Mesothelial cell of epicardium (in vitro differentiated cells): Measurements from ENCODE around the gene STK39. TPM values are rescaled to one million over a fixed set of nuclear protein-coding genes. Genes with fewer than 3 reads are reported as not detected.
"Not testable (repeated sequence)": the region's sequence is repeated elsewhere in the genome, so short reads cannot be mapped to it uniquely, and the experiment has no call there.

Experiments
- DNase-seq, 2 experiments: peaks; one replicate each; pipeline ENCODE4 v3.0.0; 2021; ENCODE audit warnings: low spot score in 2 of 2; ENCODE audit not compliant: unreplicated experiment in 2 of 2
- H3K27ac Mint-ChIP-seq: 2 replicates; pipeline ENCODE4 v1.8.0; 2021; ENCODE audit warnings: mixed read lengths
- H3K27me3 Mint-ChIP-seq: 2 replicates; pipeline ENCODE4 v1.8.0; 2021; ENCODE audit warnings: low read depth, mixed read lengths
- H3K36me3 Mint-ChIP-seq: 2 replicates; pipeline ENCODE4 v1.8.0; 2021; ENCODE audit warnings: mixed read lengths
- H3K4me1 Mint-ChIP-seq: 2 replicates; pipeline ENCODE4 v1.8.0; 2021; ENCODE audit warnings: mixed read lengths
- H3K4me3 Mint-ChIP-seq: 2 replicates; pipeline ENCODE4 v1.8.0; 2021; ENCODE audit warnings: mild to moderate bottlenecking, moderate library complexity, mixed read lengths
- H3K9me3 Mint-ChIP-seq: 2 replicates; pipeline ENCODE4 v1.8.0; 2021; ENCODE audit warnings: mixed read lengths
- total RNA-seq: library from RNA; stranded (reverse); gene quantifications from 3 replicates; pipeline ENCODE4 v1.2.1, GENCODE V29; 2021
- TF ChIP-seq, protein P1 (sequence below): fragments of 200-600 bp; sonication (generic); IDR thresholded peaks from one replicate; pipeline ENCODE4 v1.5.0; 2021; ENCODE audit warnings: antibody characterized with exemption; ENCODE audit not compliant: unreplicated experiment

The STK39 gene
- total RNA-seq, 1 donor from 2014 or later: 18.7 TPM

- Mint-ChIP-seq H3K9me3 (no peaks in the 10 kb centered on the region), H3K4me3 (no peak overlapping the region), H3K4me1 (peaks cover 2% of the 10 kb centered on the region), H3K36me3 (peaks cover 31% of the 10 kb centered on the region), H3K27me3 (no peaks in the 10 kb centered on the region), H3K27ac (no peak overlapping the region)
- DNase-seq: no peak
- TF ChIP-seq, protein P1, sequence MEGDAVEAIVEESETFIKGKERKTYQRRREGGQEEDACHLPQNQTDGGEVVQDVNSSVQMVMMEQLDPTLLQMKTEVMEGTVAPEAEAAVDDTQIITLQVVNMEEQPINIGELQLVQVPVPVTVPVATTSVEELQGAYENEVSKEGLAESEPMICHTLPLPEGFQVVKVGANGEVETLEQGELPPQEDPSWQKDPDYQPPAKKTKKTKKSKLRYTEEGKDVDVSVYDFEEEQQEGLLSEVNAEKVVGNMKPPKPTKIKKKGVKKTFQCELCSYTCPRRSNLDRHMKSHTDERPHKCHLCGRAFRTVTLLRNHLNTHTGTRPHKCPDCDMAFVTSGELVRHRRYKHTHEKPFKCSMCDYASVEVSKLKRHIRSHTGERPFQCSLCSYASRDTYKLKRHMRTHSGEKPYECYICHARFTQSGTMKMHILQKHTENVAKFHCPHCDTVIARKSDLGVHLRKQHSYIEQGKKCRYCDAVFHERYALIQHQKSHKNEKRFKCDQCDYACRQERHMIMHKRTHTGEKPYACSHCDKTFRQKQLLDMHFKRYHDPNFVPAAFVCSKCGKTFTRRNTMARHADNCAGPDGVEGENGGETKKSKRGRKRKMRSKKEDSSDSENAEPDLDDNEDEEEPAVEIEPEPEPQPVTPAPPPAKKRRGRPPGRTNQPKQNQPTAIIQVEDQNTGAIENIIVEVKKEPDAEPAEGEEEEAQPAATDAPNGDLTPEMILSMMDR: no peak
These were observed 115.0 kb downstream of the STK39 start for GRCh38 chr2:168132389-168132788.

DNA sequence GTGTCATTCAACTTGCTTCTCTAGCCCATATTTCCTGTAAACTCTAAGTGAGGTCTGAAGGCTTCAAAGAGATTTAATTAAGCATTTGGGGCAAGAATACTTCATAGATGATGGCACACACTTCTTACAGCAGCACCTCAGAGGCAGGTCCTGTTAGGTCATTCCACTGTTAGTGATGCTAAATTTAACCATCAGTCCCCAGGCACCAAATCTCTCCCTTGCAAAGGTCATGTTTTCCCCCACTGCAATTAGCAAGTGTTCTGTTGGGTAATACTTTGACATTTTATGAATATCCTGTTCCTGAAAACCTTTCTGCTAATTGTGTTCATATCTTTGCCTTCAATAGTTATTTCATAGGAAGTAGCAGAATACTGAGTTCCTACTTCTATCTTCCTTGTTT, 117.0 kb downstream of the STK39 start:
- TF ChIP-seq, protein P1: no peak
- H3K4me1 Mint-ChIP-seq: no peaks in the 10 kb centered on the region
- H3K36me3 Mint-ChIP-seq: peaks cover 33% of the 10 kb centered on the region
- H3K9me3 Mint-ChIP-seq: no peaks in the 10 kb centered on the region
- H3K27me3 Mint-ChIP-seq: no peaks in the 10 kb centered on the region
- H3K27ac Mint-ChIP-seq: no peak overlapping the region
- no peak for DNase-seq
- no peak overlapping the region for H3K4me3 Mint-ChIP-seq

DNA sequence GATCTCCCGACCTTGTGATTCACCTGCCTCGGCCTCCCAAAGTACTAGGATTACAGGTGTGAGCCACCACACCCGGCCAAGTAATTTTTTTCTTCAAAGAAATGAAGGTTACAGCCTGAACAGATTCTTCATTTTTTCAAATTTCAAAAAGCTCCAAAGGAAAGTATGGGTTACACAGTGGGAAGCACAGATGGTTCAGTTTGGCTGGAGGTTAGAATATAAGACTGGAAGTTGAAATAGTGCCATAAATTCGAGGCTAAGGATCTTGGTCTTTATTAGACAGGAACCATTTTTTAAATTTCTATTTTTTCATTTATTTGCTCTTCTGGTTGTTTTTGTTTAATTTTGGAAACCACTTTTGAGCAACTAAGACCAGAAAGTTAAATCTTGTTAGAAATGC, 120.0 kb downstream of the STK39 start:
- H3K9me3 Mint-ChIP-seq: no peaks in the 10 kb centered on the region
- no peaks in the 10 kb centered on the region for H3K27me3 Mint-ChIP-seq
- no peak overlapping the region for H3K4me3 Mint-ChIP-seq
- DNase-seq: no peak
- TF ChIP-seq, protein P1: no peak
- no peak overlapping the region for H3K27ac Mint-ChIP-seq
- peaks cover 24% of the 10 kb centered on the region for H3K36me3 Mint-ChIP-seq
- H3K4me1 Mint-ChIP-seq: no peaks in the 10 kb centered on the region

DNA sequence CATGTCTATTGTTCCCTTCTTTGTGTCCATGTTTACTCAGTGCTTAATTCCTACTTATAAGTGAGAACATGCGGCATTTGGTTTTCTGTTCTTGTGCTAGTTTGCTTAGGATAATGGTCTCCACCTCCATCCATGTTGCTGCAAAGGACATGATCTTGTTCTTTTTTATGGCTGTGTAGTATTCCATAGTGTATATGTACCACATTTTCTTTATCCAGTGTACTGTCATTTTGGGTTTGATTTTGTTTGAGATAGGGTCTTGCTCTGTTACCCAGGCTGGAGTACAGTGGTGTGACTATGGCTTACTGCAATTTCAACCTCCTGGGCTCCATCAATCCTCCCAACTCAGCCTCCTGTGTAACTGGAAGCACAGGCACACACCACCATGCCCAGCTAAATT, 125.2 kb downstream of the STK39 start:
- H3K4me1 Mint-ChIP-seq, H3K4me3 Mint-ChIP-seq, DNase-seq, H3K9me3 Mint-ChIP-seq, H3K27me3 Mint-ChIP-seq, H3K27ac Mint-ChIP-seq: not testable (repeated sequence)
- H3K36me3 Mint-ChIP-seq: peaks cover 15% of the 10 kb centered on the region

- Mint-ChIP-seq H3K36me3 (peaks cover 10% of the 10 kb centered on the region), H3K27ac (no peak overlapping the region), H3K4me3 (no peak overlapping the region), H3K27me3 (no peaks in the 10 kb centered on the region), H3K9me3 (no peaks in the 10 kb centered on the region), H3K4me1 (no peaks in the 10 kb centered on the region)
- no peak for DNase-seq
- TF ChIP-seq, protein P1: no peak
These were observed 126.7 kb downstream of the STK39 start for GRCh38 chr2:168120730-168121129.

DNA sequence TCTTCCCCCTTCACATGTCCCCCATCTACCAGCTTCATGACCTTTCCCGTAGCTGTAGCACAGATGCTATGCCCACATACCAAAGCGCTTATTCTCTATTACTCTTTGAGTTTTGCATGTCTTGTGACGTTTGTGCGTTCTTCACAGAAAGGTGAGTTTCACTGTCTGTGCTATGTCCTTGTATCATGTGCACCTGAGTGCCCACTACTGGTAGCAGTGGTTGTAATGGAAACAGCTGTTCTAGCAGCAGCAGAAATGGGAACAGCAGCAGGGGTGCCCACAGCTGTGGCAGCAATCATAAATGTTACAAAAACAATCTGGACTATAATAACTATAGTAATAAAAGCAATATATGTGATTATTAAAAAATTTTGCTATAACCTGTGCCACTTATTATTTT, 127.1 kb downstream of the STK39 start:
- H3K36me3 Mint-ChIP-seq: peaks cover 8% of the 10 kb centered on the region
- no peak overlapping the region for H3K4me3 Mint-ChIP-seq
- H3K27ac Mint-ChIP-seq: no peak overlapping the region
- DNase-seq: no peak
- H3K9me3 Mint-ChIP-seq: no peaks in the 10 kb centered on the region
- TF ChIP-seq, protein P1: no peak
- no peaks in the 10 kb centered on the region for H3K27me3 Mint-ChIP-seq
- no peaks in the 10 kb centered on the region for H3K4me1 Mint-ChIP-seq
